Activated naive CD8-positive, alpha-beta T cell treated with anti-CD3 and anti-CD28 coated beads for 36 hours (primary cell): ENCODE measurements around the gene NUDC. TPM values are rescaled to one million over a fixed set of nuclear protein-coding genes. Genes with fewer than 3 reads are reported as not detected.
"Not testable (repeated sequence)": the region's sequence is repeated elsewhere in the genome, so short reads cannot be mapped to it uniquely, and the experiment has no call there.

Experiments used
- DNase-seq: peaks from one replicate; pipeline ENCODE4 v3.0.0; 2021
- H3K27ac Mint-ChIP-seq: one replicate; pipeline ENCODE4 v1.8.0; 2022; ENCODE audit warnings: mild to moderate bottlenecking, moderate library complexity, mixed read lengths
- H3K27me3 Mint-ChIP-seq: one replicate; pipeline ENCODE4 v1.8.0; 2022; ENCODE audit warnings: mild to moderate bottlenecking, mixed read lengths
- H3K36me3 Mint-ChIP-seq: one replicate; pipeline ENCODE4 v1.8.0; 2021; ENCODE audit warnings: mild to moderate bottlenecking, mixed read lengths
- H3K4me1 Mint-ChIP-seq: one replicate; pipeline ENCODE4 v1.8.0; 2021; ENCODE audit warnings: mixed read lengths
- H3K4me3 Mint-ChIP-seq: one replicate; pipeline ENCODE4 v1.8.0; 2022; ENCODE audit warnings: mild to moderate bottlenecking, moderate library complexity, mixed read lengths
- H3K9me3 Mint-ChIP-seq: one replicate; pipeline ENCODE4 v1.8.0; 2022; ENCODE audit warnings: mixed read lengths
- total RNA-seq, 2 experiments: library from RNA; stranded (reverse); gene quantifications; one replicate each; pipeline ENCODE4 v1.2.3, GENCODE V29; 2021

The NUDC gene
- total RNA-seq, 2 experiments from 2014 or later = 146 to 147 TPM

DNA sequence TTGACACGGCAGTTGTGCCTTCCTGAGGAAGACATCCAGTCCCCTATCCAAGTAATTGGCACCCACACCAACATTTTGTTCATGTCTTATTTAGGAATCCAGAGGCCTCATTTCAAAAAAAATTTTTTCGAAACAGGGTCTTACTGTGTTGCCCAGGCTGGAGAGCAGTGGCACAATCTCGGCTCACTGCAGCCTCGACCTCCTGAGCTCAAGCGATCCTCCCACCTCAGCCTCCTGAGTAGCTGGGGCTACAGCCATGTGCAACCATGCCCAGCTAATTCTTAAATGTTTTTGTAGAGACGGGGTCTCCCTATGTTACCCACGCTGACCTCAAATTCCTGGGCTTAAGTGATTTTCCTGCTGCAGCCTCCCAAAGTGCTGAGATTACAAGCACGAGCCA lies 62.7 kb downstream of the NUDC start:
- Mint-ChIP-seq H3K9me3 (no peaks in the 10 kb centered on the region), H3K27ac (no peak overlapping the region)

DNA sequence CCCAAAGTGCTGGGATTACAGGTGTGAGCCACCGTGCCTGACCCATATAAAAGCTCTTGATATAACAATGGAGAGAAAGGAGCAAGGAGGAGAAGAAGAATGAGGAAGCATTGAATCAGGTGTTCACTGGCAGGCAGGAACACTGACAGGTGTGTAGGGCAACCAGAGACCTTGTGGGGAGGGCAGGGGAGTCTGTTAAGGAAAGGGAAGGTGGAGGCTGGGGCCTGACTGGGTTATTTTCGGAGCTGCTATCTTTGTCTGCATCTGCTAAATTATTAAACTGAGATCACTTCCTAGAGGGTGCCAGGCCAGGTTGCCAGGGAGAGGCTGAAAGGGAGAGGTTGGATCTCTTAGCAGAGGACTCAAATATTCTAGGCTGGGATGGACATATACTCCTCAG lies 65.1 kb downstream of the NUDC start:
- H3K4me3 Mint-ChIP-seq = no peak overlapping the region
- H3K27ac Mint-ChIP-seq = no peak overlapping the region
- no peak for DNase-seq
- H3K9me3 Mint-ChIP-seq = no peaks in the 10 kb centered on the region
- H3K4me1 Mint-ChIP-seq = peaks cover 4% of the 10 kb centered on the region
- peaks cover 45% of the 10 kb centered on the region for H3K27me3 Mint-ChIP-seq
- H3K36me3 Mint-ChIP-seq = no peaks in the 10 kb centered on the region

More for the DNA sequence above, 62.7 kb downstream of the NUDC start:
- no peaks in the 10 kb centered on the region for H3K4me1 Mint-ChIP-seq
- DNase-seq = no peak
- H3K36me3 Mint-ChIP-seq = no peaks in the 10 kb centered on the region
- peaks cover 24% of the 10 kb centered on the region for H3K27me3 Mint-ChIP-seq
- no peak overlapping the region for H3K4me3 Mint-ChIP-seq

DNA sequence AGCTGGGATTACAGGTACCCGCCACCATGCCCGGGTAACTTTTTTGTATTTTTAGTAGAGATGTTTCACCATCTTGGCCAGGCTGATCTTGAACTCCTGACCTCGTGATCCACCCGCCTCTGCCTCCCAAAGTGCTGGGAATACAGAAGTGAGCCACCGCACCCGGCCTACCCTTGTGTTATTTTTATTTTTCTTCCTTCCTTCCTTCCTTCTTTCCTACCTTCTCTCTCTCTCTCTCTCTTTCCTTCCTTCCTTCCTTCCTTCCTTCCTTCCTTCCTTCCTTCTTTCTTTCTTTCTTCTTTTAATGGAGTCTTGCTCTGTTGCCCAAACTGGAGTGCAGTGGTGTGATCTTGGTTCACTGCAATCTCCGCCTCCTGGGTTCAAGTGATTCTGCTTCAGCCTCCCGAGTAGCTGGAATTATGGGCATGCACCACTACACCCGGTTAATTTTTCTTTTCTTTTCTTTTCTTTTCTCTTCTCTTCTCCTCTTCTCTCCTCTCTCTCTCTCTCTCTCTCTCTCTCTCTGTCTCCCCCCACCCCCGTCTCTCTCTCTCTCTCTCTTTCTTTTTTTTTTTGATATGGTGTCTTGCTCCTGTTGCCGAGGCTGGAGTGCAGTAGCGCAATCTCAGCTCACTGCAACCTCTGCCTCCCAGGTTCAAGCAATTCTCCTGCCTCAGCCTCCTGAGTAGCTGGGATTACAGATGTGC lies 68.0 kb downstream of the NUDC start:
- H3K9me3 Mint-ChIP-seq, H3K36me3 Mint-ChIP-seq, DNase-seq, H3K27ac Mint-ChIP-seq, H3K4me3 Mint-ChIP-seq: not testable (repeated sequence)
- Mint-ChIP-seq H3K27me3 (peaks cover 55% of the 10 kb centered on the region), H3K4me1 (peaks cover 12% of the 10 kb centered on the region)

DNA sequence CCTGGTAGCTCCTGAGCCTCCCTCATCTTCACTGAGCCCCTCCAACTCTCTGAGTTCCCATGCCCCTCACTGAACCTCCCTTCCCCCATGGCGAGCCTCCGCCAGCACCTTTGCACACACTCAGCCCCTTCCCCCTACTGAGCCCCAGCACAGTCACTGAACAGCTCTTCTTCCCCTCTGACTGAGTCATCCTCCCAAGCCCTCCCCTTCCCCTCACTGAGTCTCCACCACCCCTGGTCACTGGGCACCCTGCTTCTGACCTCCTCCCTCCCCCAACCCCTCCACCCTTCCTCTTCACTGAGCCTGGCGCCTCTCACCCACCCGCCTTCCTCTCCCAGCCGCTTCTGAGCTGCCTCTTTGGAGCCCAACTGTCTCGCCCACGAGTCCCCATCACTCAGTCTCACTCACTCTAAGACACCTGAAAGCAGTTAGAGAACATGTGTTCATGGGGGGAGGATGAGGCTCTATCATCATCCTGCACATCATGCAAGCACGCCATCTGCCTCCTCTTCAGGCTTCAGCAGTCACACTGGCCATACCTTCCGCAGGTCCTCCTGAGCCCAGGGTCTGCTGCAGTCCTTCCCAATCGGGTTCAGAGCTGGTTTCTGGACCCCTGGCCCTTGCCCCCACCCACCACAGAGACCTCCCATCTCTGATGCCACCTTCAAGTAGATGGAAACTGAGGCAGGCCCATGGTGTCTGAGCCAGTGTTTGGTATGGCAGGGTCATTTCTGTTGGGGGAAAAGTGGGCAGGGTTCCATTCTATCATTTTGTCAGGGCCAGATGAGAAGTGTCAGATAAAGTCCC lies 70.0 kb downstream of the NUDC start:
- H3K27me3 Mint-ChIP-seq = peaks cover 65% of the 10 kb centered on the region
- H3K36me3 Mint-ChIP-seq = no peaks in the 10 kb centered on the region
- H3K4me3 Mint-ChIP-seq = no peak overlapping the region
- H3K27ac Mint-ChIP-seq = no peak overlapping the region
- H3K9me3 Mint-ChIP-seq = no peaks in the 10 kb centered on the region
- DNase-seq = no peak
- peaks cover 17% of the 10 kb centered on the region for H3K4me1 Mint-ChIP-seq

DNA sequence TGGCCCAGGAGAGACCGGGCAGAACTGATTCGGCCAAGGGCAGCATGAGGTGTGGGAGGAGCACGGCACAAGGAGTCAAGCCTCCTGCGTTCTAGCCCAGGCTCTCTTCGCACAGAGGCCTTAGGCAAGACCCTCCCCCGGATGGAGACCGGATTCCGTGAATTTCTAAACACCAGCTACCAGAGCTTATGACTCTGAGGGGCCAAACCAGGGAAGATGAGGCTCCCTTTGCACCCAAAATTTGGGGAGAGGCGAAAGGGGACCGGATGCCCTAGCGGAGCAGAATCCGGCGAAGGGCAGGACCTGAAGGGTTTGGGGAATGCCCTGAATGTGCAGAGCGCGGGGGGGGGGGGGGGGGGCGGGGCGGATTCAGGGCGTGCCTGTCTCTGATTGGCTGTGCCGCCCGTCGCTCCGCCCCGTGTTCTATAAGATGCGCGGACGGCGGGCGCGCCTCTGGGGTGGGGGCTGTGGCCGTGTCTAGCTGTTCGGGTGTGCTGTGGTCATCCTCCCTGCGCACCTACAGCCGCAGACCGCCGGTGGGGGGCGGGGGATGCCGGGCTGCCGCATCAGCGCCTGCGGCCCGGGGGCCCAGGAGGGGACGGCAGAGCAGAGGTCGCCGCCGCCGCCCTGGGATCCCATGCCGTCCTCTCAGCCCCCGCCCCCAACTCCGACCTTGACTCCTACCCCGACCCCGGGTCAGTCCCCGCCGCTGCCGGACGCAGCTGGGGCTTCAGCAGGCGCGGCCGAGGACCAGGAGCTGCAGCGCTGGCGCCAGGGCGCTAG lies 71.9 kb downstream of the NUDC start, which contains the start of gene TRNP1:
TSS of gene TRNP1 (plus strand) at position 456 of the 783 bp plus-strand sequence. CDS start at position 551, 95 bp downstream.
- Mint-ChIP-seq H3K27ac (no peak within 1 kb of the TSS), H3K4me1 (peaks cover 23% of the 10 kb centered on the region), H3K4me3 (peak within 1 kb of the TSS; percentile 79), H3K36me3 (no peaks in the 10 kb centered on the region), H3K27me3 (peaks cover 77% of the 10 kb centered on the region), H3K9me3 (no peaks in the 10 kb centered on the region)
- peak; percentile 65 for DNase-seq

DNA sequence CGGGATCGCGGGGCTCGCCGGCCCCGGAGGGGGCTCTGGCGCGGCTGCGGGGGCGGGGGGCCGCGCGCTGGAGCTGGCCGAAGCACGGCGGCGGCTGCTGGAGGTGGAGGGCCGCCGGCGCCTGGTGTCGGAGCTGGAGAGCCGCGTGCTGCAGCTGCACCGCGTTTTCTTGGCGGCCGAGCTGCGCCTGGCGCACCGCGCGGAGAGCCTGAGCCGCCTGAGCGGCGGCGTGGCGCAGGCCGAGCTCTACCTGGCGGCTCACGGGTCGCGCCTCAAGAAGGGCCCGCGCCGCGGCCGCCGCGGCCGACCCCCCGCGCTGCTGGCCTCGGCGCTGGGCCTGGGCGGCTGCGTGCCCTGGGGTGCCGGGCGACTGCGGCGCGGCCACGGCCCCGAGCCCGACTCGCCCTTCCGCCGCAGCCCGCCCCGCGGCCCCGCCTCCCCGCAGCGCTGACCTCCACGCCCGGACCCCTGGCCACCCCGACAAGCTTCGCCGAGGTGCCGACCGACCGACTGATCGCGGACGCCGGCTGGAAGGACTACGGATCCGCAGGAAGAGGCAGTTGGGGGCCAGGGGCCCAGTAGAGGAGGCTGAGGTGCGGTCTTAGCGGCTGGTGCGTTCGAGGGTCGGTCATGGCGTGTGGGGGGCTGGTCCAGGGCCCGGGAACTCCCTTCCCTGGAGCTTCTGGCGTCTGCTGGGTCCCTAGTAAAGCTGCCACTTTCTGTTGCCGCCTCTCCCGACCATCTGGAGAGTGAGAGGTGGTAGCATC lies 72.7 kb downstream of the NUDC start:
- peak; percentile 52 for DNase-seq
- Mint-ChIP-seq H3K27ac (no peak overlapping the region), H3K4me3 (peak overlapping the region; percentile 73), H3K4me1 (peaks cover 23% of the 10 kb centered on the region), H3K9me3 (no peaks in the 10 kb centered on the region), H3K27me3 (peaks cover 75% of the 10 kb centered on the region), H3K36me3 (no peaks in the 10 kb centered on the region)

DNA sequence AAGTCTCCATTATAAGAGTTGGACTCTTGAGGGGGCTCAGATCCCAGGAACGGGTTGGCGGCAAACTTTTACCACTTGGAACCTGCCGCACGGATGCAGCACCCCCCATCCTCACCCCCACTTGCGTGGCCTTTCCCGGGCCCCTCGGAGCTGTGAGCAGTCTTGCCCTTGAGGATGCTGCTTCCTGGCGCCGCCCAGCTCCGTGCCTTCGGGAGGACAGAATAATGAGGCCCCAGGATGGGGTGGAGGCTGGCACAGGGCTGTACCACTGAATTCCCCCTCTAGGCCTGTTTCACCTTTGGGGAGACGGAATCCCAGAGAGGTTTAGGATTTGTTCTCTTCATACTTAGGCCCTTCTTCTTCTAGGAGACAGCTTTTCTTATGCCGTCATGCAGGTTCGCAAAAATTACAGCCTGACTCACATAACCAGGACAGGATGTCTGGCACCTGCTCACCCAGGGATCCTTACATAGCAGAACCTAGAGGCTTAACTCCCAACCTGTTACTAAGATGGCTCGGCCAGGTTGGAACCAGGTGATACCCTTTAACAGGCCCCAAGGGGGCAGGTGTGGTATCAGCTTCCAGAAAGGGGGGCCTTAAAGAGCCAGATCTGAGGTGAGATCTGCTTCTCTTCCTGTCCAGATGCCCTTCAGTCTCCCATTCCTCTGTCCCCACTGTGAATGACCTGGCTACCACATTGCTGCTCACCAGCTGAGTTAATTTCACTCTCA lies 73.4 kb downstream of the NUDC start:
- H3K4me3 Mint-ChIP-seq = peak overlapping the region; percentile 73
- H3K27ac Mint-ChIP-seq = no peak overlapping the region
- H3K4me1 Mint-ChIP-seq = peaks cover 23% of the 10 kb centered on the region
- H3K36me3 Mint-ChIP-seq = no peaks in the 10 kb centered on the region
- no peak for DNase-seq
- H3K27me3 Mint-ChIP-seq = peaks cover 68% of the 10 kb centered on the region
- no peaks in the 10 kb centered on the region for H3K9me3 Mint-ChIP-seq

DNA sequence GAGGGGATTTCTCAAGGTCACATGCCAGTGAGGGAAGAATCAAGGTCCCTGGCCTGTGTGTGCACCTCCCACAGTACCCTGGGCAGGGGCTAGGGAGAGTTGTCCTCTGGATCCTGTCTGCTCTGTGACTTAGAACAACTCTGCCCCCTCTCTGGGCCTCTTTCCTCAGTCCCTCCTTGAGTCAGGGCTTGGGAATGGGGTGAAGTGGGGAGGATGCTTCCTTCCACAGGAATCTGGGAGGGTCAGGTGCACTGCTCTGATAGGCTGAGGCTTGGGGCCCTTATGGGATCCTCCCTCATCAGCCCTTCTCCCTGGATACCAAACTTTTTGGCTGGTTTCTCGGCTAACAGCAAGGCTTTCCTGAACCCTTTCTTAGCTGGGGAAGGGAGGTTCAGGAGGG lies 74.5 kb downstream of the NUDC start:
- H3K9me3 Mint-ChIP-seq = no peaks in the 10 kb centered on the region
- no peaks in the 10 kb centered on the region for H3K36me3 Mint-ChIP-seq
- H3K27me3 Mint-ChIP-seq = peaks cover 57% of the 10 kb centered on the region
- peaks cover 23% of the 10 kb centered on the region for H3K4me1 Mint-ChIP-seq
- no peak overlapping the region for H3K4me3 Mint-ChIP-seq
- no peak for DNase-seq
- no peak overlapping the region for H3K27ac Mint-ChIP-seq

Other genes with a start within 250 kb of the NUDC start
- 10 to 100 TPM; 75.6 to 78.4 TPM for gene ARID1A, start 225.7 kb upstream of the NUDC start, total RNA-seq
- gene PIGV, start 133.8 kb upstream of the NUDC start, total RNA-seq = 10 to 100 TPM; 20.8 to 20.9 TPM
- 10 to 100 TPM; 48.5 to 48.8 TPM for gene ZDHHC18, start 95.1 kb upstream of the NUDC start, total RNA-seq
- under 1 TPM in 1 of 2 experiments, not detected in 1; 0.43 TPM for gene SFN, start 58.6 kb upstream of the NUDC start, total RNA-seq
- gene GPN2, start 31.5 kb upstream of the NUDC start, total RNA-seq = 10 to 100 TPM; 64.1 to 65.0 TPM
- 10 to 100 TPM; 13.3 to 14.4 TPM for gene GPATCH3, start 21.3 kb upstream of the NUDC start, total RNA-seq
- gene NR0B2, start 7.8 kb upstream of the NUDC start, total RNA-seq = not detected
- under 1 TPM; 0.47 to 0.60 TPM for gene KDF1, start 38.7 kb downstream of the NUDC start, total RNA-seq
- gene TRNP1, start 71.9 kb downstream of the NUDC start, total RNA-seq = under 1 TPM; 0.40 to 0.64 TPM
- gene TENT5B, start 91.1 kb downstream of the NUDC start, total RNA-seq = not detected
- 10 to 100 TPM; 19.8 to 22.4 TPM for gene SLC9A1, start 233.4 kb downstream of the NUDC start, total RNA-seq